Smooth muscle cell (in vitro differentiated cells): ENCODE data around the gene MANBA. TPM values are rescaled to one million over a fixed set of nuclear protein-coding genes. Genes with fewer than 3 reads are reported as not detected.
"Not testable (repeated sequence)": the region's sequence is repeated elsewhere in the genome, so short reads cannot be mapped to it uniquely, and the experiment has no call there.

ENCODE experiments used
- DNase-seq: peaks from one replicate; lab custom pipeline; 2025; ENCODE audit not compliant: unreplicated experiment; lab: John Stamatoyannopoulos, UW
- H2AFZ ChIP-seq: fragments of 200-600 bp; sonication (generic); 2 replicates; pipeline ENCODE4 v1.6.0; 2016; ENCODE audit warnings: antibody characterized with exemption, low read depth, mild to moderate bottlenecking
- H3F3A ChIP-seq: fragments of 200-600 bp; sonication (generic); 2 replicates; pipeline ENCODE4 v1.6.0; 2017; ENCODE audit warnings: antibody characterized with exemption, low read depth
- H3K27ac ChIP-seq: fragments of 200-600 bp; sonication (generic); 2 replicates; pipeline ENCODE4 v1.5.1; 2016; ENCODE audit warnings: low read depth, mild to moderate bottlenecking
- H3K27me3 ChIP-seq: fragments of 200-600 bp; sonication (generic); 2 replicates; pipeline ENCODE4 v1.6.1; 2016; ENCODE audit warnings: low read depth, mild to moderate bottlenecking
- H3K36me3 ChIP-seq: fragments of 200-600 bp; sonication (generic); 2 replicates; pipeline ENCODE4 v1.5.1; 2016; ENCODE audit warnings: low read depth
- H3K4me1 ChIP-seq: fragments of 200-600 bp; sonication (generic); 2 replicates; pipeline ENCODE4 v1.5.1; 2016; ENCODE audit warnings: low read depth
- H3K4me2 ChIP-seq: fragments of 200-600 bp; sonication (generic); 2 replicates; pipeline ENCODE4 v1.6.0; 2016; ENCODE audit warnings: mild to moderate bottlenecking
- H3K4me3 ChIP-seq: fragments of 200-600 bp; sonication (generic); 2 replicates; pipeline ENCODE4 v1.5.1; 2016; ENCODE audit warnings: mild to moderate bottlenecking
- H3K79me2 ChIP-seq: fragments of 200-600 bp; sonication (generic); 2 replicates; pipeline ENCODE4 v1.6.0; 2016; ENCODE audit warnings: low read depth, mild to moderate bottlenecking
- H3K9ac ChIP-seq: fragments of 200-600 bp; sonication (generic); 2 replicates; pipeline ENCODE4 v1.6.0; 2016; ENCODE audit warnings: low read depth
- H3K9me3 ChIP-seq: fragments of 200-600 bp; sonication (generic); replicated peaks from 2 replicates; pipeline ENCODE4 v1.5.1; 2016; ENCODE audit warnings: low read depth
- H4K20me1 ChIP-seq: fragments of 200-600 bp; sonication (generic); 2 replicates; pipeline ENCODE4 v1.6.0; 2016; ENCODE audit warnings: low read depth
- WGBS: methylation state at CpG from one replicate; pipeline ENCODE4 v1.1.7; 2016; ENCODE audit warnings: low lambda C conversion rate; 5-methylcytosine and 5-hydroxymethylcytosine counted together
- polyA plus RNA-seq: library from polyadenylated mRNA; unstranded; fragments of >200 nt; fragmentation: Nextera tagmentation; extraction: Ambion mirVana; gene quantifications from 2 replicates; pipeline ENCODE4 v1.2.1, GENCODE V29; 2016
- total RNA-seq: library from RNA; depleted of rRNA; stranded (reverse); fragments of >200 nt; gene quantifications from 2 replicates; pipeline ENCODE4 v1.2.3, GENCODE V29; 2014
- TF ChIP-seq, protein P1 (sequence below): fragments of 200-600 bp; sonication (generic); IDR thresholded peaks from 2 replicates; pipeline ENCODE4 v1.5.1; 2017; ENCODE audit warnings: borderline replicate concordance, mild to moderate bottlenecking, antibody characterized with exemption; ENCODE audit not compliant: insufficient read depth, poor library complexity, severe bottlenecking

The MANBA gene
- total and polyA plus RNA-seq, 2 experiments from 2014 or later, result 58.1 to 99.9 TPM

DNA sequence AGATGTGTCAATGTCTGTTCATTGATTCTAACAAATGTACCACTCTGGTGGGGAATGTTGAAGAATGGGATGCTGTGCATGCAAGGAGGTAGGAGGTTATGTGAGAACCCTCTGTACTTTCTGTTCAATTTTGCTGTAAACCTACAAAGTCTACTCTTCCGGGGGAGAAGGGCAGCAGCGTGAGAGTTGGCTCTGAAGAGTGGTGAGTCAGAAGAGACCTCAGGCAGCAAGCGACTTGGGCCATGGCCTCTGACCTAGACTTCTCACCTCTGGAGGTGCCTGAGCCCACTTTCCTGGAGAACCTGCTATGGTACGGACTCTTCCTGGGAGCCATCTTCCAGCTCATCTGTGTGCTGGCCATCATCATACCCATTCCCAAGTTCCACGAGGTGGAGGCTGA, 26.7 kb downstream of the MANBA start:
- H4K20me1 ChIP-seq, result peaks cover 13% of the 10 kb centered on the region
- H3K4me2 ChIP-seq, result no peak overlapping the region
- peaks cover 7% of the 10 kb centered on the region for H3F3A ChIP-seq
- no peaks in the 10 kb centered on the region for H3K36me3 ChIP-seq
- TF ChIP-seq, protein P1, sequence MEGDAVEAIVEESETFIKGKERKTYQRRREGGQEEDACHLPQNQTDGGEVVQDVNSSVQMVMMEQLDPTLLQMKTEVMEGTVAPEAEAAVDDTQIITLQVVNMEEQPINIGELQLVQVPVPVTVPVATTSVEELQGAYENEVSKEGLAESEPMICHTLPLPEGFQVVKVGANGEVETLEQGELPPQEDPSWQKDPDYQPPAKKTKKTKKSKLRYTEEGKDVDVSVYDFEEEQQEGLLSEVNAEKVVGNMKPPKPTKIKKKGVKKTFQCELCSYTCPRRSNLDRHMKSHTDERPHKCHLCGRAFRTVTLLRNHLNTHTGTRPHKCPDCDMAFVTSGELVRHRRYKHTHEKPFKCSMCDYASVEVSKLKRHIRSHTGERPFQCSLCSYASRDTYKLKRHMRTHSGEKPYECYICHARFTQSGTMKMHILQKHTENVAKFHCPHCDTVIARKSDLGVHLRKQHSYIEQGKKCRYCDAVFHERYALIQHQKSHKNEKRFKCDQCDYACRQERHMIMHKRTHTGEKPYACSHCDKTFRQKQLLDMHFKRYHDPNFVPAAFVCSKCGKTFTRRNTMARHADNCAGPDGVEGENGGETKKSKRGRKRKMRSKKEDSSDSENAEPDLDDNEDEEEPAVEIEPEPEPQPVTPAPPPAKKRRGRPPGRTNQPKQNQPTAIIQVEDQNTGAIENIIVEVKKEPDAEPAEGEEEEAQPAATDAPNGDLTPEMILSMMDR, result no peak
- H3K9ac ChIP-seq, result peak overlapping the region; percentile 37
- H3K4me3 ChIP-seq, result no peak overlapping the region
- no peak overlapping the region for H2AFZ ChIP-seq
- peaks cover 78% of the 10 kb centered on the region for H3K79me2 ChIP-seq
- 83% methylated on average over 5 of the region's 5 CpGs for WGBS
- DNase-seq, result no peak
- H3K27me3 ChIP-seq, result no peaks in the 10 kb centered on the region
- no peaks in the 10 kb centered on the region for H3K9me3 ChIP-seq
- H3K4me1 ChIP-seq, result no peaks in the 10 kb centered on the region
- peak overlapping the region; percentile 77 for H3K27ac ChIP-seq

DNA sequence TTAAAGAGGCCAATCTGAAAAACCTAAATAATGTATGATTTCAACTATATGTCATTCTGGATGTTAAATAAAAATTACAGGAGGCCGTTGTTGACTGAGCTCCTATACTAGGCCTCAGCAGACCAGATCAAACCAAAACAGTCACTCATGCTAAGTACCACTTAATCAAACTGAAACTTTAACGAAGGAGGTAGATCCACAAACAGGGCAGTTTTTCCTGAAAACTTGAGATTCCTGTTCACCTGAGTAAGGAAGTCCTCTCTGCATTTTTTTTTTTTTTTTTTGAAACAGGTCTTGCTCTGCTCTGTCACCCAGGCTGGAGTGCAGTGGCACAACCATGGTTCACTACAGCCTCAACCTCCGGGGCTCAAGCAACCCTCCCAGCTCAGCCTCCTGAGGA, 27.7 kb downstream of the MANBA start:
- H4K20me1 ChIP-seq, result peaks cover 13% of the 10 kb centered on the region
- peaks cover 68% of the 10 kb centered on the region for H3K79me2 ChIP-seq
- H3F3A ChIP-seq, result peaks cover 7% of the 10 kb centered on the region
- 85% methylated on average over 3 of the region's 3 CpGs for WGBS
- H3K27ac ChIP-seq, result no peak overlapping the region
- no peaks in the 10 kb centered on the region for H3K9me3 ChIP-seq
- H3K9ac ChIP-seq, result no peak overlapping the region
- no peak for DNase-seq
- H2AFZ ChIP-seq, result no peak overlapping the region
- TF ChIP-seq, protein P1, result no peak
- no peaks in the 10 kb centered on the region for H3K27me3 ChIP-seq
- H3K4me2 ChIP-seq, result no peak overlapping the region
- no peak overlapping the region for H3K4me3 ChIP-seq
- H3K4me1 ChIP-seq, result no peaks in the 10 kb centered on the region
- H3K36me3 ChIP-seq, result no peaks in the 10 kb centered on the region

DNA sequence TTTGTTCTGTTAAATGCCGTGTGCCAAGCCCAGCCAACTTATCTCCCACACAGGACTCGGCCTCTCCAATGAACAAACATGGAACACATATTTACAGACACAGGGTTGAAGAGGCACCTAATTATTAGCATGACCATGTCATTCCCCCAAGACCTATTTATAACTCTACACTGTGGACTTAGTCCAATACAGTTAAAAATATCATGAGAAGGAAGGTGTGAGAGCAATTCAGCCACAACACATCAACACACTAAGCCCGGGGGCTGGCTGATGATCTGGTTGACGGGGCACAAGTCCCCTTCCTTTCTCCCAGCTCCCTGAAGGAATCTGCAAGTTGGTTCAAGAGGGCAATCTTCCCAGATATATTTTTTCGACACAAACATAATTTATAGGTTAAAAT, 28.1 kb downstream of the MANBA start:
- Histone ChIP-seq H3K4me2 (no peak overlapping the region), H4K20me1 (peaks cover 13% of the 10 kb centered on the region), H3K27me3 (no peaks in the 10 kb centered on the region), H3K4me1 (no peaks in the 10 kb centered on the region), H3F3A (peaks cover 7% of the 10 kb centered on the region), H3K79me2 (peaks cover 64% of the 10 kb centered on the region), H3K4me3 (no peak overlapping the region), H3K9ac (no peak overlapping the region), H3K36me3 (no peaks in the 10 kb centered on the region), H3K9me3 (no peaks in the 10 kb centered on the region), H2AFZ (no peak overlapping the region), H3K27ac (no peak overlapping the region)
- TF ChIP-seq, protein P1, result no peak
- DNase-seq, result no peak
- 74% methylated on average over 5 of the region's 5 CpGs for WGBS

DNA sequence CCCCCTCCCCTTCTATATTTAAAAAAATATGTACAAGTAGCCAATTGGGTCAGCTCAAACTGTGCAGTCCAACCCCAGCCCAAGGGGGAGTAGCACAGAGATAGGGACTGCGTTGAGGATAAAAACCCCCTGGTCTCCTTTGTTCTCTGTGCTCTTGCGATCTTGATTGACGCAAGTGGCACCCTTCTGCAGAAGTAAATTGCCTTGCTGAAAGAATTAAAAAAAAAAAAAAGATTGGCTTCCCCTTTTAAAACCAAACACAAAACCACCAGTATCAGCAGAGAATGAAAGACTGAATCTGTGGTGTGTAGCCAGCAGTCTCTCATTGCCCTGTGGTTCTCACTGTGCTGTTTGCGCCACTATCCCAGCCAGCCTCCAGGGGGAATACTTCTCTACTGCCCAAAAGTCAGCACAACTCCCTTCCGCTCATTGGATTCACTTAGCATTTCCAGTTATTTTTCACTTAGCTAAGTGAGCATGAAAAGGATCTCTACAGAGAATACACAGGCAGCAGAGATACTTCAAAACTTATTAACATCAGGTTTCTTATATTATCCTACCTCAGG, 29.7 kb downstream of the MANBA start:
- no peak overlapping the region for H3K27ac ChIP-seq
- no peak overlapping the region for H3K4me2 ChIP-seq
- H3K36me3 ChIP-seq, result no peaks in the 10 kb centered on the region
- WGBS, result 98% methylated on average over 5 of the region's 5 CpGs
- peaks cover 7% of the 10 kb centered on the region for H3F3A ChIP-seq
- no peaks in the 10 kb centered on the region for H3K27me3 ChIP-seq
- no peak overlapping the region for H3K4me3 ChIP-seq
- no peaks in the 10 kb centered on the region for H3K4me1 ChIP-seq
- H2AFZ ChIP-seq, result no peak overlapping the region
- H3K9me3 ChIP-seq, result no peaks in the 10 kb centered on the region
- TF ChIP-seq, protein P1, result peak; percentile 12
- peaks cover 6% of the 10 kb centered on the region for H4K20me1 ChIP-seq
- H3K9ac ChIP-seq, result no peak overlapping the region
- H3K79me2 ChIP-seq, result peaks cover 65% of the 10 kb centered on the region
- no peak for DNase-seq

DNA sequence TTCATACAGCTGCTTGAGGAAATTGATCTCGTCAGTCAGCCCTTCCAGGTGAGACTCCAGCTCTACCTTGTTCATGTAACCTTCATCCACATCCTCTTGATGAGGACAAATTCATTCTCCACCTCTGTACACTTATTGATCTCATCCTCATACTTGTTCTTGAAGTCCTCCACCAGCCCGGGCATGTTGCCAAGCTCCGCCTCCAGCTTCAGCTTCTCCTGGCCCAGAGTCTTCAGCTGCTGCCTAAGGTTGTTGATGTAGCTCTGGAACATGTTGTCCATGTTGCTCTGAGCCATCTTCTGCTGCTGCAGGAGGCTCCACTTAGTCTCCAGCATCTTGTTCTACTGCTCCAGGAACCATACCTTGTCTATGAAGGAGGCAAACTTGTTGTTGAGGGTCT, 31.3 kb downstream of the MANBA start:
- H3K4me3 ChIP-seq, H3K27ac ChIP-seq, H3K4me2 ChIP-seq, H3K27me3 ChIP-seq, H4K20me1 ChIP-seq, H2AFZ ChIP-seq, H3K4me1 ChIP-seq, H3K36me3 ChIP-seq, H3K9ac ChIP-seq, H3K9me3 ChIP-seq, H3F3A ChIP-seq, DNase-seq: not testable (repeated sequence)
- 100% methylated on average over 3 of the region's 3 CpGs for WGBS
- peaks cover 64% of the 10 kb centered on the region for H3K79me2 ChIP-seq

DNA sequence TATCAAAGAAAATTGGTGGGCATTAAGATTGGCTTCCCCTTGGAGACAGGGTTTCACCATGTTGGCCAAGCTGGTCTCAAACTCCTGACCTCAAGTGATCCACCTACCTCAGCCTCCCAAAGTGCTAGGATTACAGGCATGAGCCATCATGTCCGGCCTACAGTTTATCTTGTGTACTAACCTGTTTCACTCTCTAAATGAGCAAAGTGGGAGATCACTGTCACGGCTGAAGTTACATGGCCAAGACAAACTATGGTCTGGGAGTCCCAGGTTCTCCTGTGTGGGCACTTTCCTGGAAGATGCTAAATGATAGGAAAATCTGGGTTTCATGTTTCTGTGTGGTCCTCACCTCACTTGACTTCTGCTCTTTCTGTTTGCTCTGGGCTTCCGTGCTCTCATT, 33.8 kb downstream of the MANBA start:
- H3K4me2 ChIP-seq, H3K4me3 ChIP-seq: not testable (repeated sequence)
- WGBS, result 93% methylated on average over 3 of the region's 3 CpGs

More for the DNA sequence above, 33.8 kb downstream of the MANBA start:
- peaks cover 47% of the 10 kb centered on the region for H3K79me2 ChIP-seq
- not testable (repeated sequence) for H3K9ac ChIP-seq, H3F3A ChIP-seq, H3K9me3 ChIP-seq, H3K4me1 ChIP-seq, H3K27me3 ChIP-seq, H3K36me3 ChIP-seq, DNase-seq, H4K20me1 ChIP-seq, H2AFZ ChIP-seq, H3K27ac ChIP-seq
